Epithelial cell of proximal tubule (primary cell): ENCODE results near the gene EML6. TPM values are rescaled to one million over a fixed set of nuclear protein-coding genes. Genes with fewer than 3 reads are reported as not detected.

Experiments used
- DNase-seq: peaks from one replicate; pipeline ENCODE4 v3.0.0-alpha.2; 2011; ENCODE audit warnings: low read depth
- H3K4me3 ChIP-seq: 2 replicates; pipeline ENCODE4 v1.5.1; 2011; ENCODE audit warnings: low read depth, mild to moderate bottlenecking, low read length
- CTCF ChIP-seq: conservative IDR thresholded peaks from 2 replicates; pipeline ENCODE4 v1.5.1; 2012; ENCODE audit warnings: low read depth, mild to moderate bottlenecking, low read length
- total RNA-seq: library from RNA; depleted of rRNA; stranded (reverse); fragments of >200 nt; gene quantifications from 2 replicates; pipeline ENCODE4 v1.2.3, GENCODE V29; 2015

EML6 gene
- total RNA-seq, 1 donor from 2014 or later, result 3.7 TPM

GRCh38 chr2:54954158-54954557 is 230.7 kb downstream of the EML6 start:
- no peak for TF ChIP-seq CTCF
- no peak overlapping the region for H3K4me3 ChIP-seq
- DNase-seq, result no peak

- DNase-seq, result no peak
- H3K4me3 ChIP-seq, result no peak overlapping the region
- no peak for TF ChIP-seq CTCF
Measured at GRCh38 chr2:54954705-54955357, 231.4 kb downstream of the EML6 start.

GRCh38 chr2:54955358-54956110 is 232.1 kb downstream of the EML6 start:
- no peak for TF ChIP-seq CTCF
- DNase-seq, result no peak
- H3K4me3 ChIP-seq, result no peak overlapping the region

GRCh38 chr2:54956111-54956627 is 232.7 kb downstream of the EML6 start:
- TF ChIP-seq CTCF, result no peak
- DNase-seq, result no peak
- no peak overlapping the region for H3K4me3 ChIP-seq

- TF ChIP-seq CTCF, result no peak
- DNase-seq, result no peak
- H3K4me3 ChIP-seq, result no peak overlapping the region
Measured at GRCh38 chr2:54957321-54957999, 234.0 kb downstream of the EML6 start.

GRCh38 chr2:54958717-54959371 is 235.4 kb downstream of the EML6 start:
- TF ChIP-seq CTCF, result no peak
- DNase-seq, result no peak
- H3K4me3 ChIP-seq, result no peak overlapping the region
